Liver (tissue), 3 donors: ENCODE results near the gene PARD6B.

Source experiments
- CTCF ChIP-seq: fragments of 150-350 bp; IDR thresholded peaks from 2 replicates; pipeline ENCODE4 v1.5.1; 2017; ENCODE audit warnings: improper control_type of control experiment, low read depth, low read length; ENCODE audit not compliant: missing input control
- EGR1 ChIP-seq, 2 donors: IDR thresholded peaks; 2 replicates each; pipeline ENCODE4 v1.6.1; 2016 to 2018; ENCODE audit warnings: antibody characterized with exemption in 2 of 2, low read depth in 2 of 2
- FOXA1 ChIP-seq: IDR thresholded peaks from 2 replicates; pipeline ENCODE4 v1.6.1; 2016; ENCODE audit warnings: antibody characterized with exemption
- RAD21 ChIP-seq, 2 donors: IDR thresholded peaks; 2 replicates each; pipeline ENCODE4 v1.6.1; 2016; ENCODE audit warnings: antibody characterized with exemption in 2 of 2, mild to moderate bottlenecking in 2 of 2
- SP1 ChIP-seq: IDR thresholded peaks from 2 replicates; pipeline ENCODE4 v1.6.1; 2018; ENCODE audit warnings: antibody characterized with exemption, mild to moderate bottlenecking
- TAF1 ChIP-seq: conservative IDR thresholded peaks from 2 replicates; pipeline ENCODE4 v1.6.1; 2016; ENCODE audit warnings: antibody characterized with exemption, mild to moderate bottlenecking
- TF ChIP-seq, protein P1 (sequence below): IDR thresholded peaks from 2 replicates; pipeline ENCODE4 v1.6.1; 2016; ENCODE audit warnings: antibody characterized with exemption
- TF ChIP-seq, protein P2 (sequence below): IDR thresholded peaks from 2 replicates; pipeline ENCODE4 v1.6.1; 2016; ENCODE audit warnings: antibody characterized with exemption
- donor health status: healthy.
- donor health status: healthy.

DNA sequence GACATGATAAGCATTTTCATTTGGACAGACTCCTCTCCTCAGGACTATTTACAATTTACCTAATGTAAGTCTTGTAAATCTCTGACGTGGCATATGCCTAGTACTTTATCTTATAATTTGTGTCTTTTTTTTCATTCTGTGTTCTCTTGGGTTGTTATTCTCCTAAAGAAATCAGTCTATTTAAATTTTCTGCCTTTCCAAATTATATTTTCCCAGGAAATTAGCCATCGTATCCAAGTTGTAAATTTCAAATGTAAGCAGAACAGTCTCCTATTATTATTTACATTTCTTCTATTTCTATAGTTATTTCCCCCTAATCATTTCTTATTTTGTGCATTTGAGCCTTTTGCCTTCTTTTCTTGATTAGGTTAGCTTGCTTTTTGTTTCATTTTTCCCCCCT lies 46.0 kb downstream of the PARD6B start:
- TF ChIP-seq FOXA1 (no peak), CTCF (no peak), SP1 (no peak), RAD21 (IDR thresholded peaks at IDR 0.05) (no peak), TAF1 (no peak), EGR1 (IDR thresholded peaks at IDR 0.05; ENCODE audit: low read depth in 2 of 2) (no peak)
- TF ChIP-seq, protein P1, sequence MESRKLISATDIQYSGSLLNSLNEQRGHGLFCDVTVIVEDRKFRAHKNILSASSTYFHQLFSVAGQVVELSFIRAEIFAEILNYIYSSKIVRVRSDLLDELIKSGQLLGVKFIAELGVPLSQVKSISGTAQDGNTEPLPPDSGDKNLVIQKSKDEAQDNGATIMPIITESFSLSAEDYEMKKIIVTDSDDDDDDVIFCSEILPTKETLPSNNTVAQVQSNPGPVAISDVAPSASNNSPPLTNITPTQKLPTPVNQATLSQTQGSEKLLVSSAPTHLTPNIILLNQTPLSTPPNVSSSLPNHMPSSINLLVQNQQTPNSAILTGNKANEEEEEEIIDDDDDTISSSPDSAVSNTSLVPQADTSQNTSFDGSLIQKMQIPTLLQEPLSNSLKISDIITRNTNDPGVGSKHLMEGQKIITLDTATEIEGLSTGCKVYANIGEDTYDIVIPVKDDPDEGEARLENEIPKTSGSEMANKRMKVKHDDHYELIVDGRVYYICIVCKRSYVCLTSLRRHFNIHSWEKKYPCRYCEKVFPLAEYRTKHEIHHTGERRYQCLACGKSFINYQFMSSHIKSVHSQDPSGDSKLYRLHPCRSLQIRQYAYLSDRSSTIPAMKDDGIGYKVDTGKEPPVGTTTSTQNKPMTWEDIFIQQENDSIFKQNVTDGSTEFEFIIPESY = no peak
- TF ChIP-seq, protein P2, sequence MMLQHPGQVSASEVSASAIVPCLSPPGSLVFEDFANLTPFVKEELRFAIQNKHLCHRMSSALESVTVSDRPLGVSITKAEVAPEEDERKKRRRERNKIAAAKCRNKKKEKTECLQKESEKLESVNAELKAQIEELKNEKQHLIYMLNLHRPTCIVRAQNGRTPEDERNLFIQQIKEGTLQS = no peak
